ENCODE results near the gene NUP42.

NUP42 gene

GRCh38 chr7:23232966-23233365 lies 51.1 kb downstream of the NUP42 start:
- no peak for DNase-seq (ENCODE audit: low read depth in 2 of 2, low spot score in 1 of 2)

GRCh38 chr7:23234569-23235296 lies 52.9 kb downstream of the NUP42 start:
- no peak for DNase-seq (ENCODE audit: low read depth in 2 of 2, low spot score in 1 of 2)

GRCh38 chr7:23235813-23236221 lies 54.0 kb downstream of the NUP42 start:
- DNase-seq (ENCODE audit: low read depth in 2 of 2, low spot score in 1 of 2) = no peak

- no peak for DNase-seq (ENCODE audit: low read depth in 2 of 2, low spot score in 1 of 2)
Measured at GRCh38 chr7:23237000-23237399, 55.2 kb downstream of the NUP42 start.

GRCh38 chr7:23238983-23239652 lies 57.3 kb downstream of the NUP42 start:
- DNase-seq (ENCODE audit: low read depth in 2 of 2, low spot score in 1 of 2) = no peak

- DNase-seq (ENCODE audit: low read depth in 2 of 2, low spot score in 1 of 2) = no peak
Measured at GRCh38 chr7:23239698-23240097, 57.9 kb downstream of the NUP42 start.

- no peak for DNase-seq (ENCODE audit: low read depth in 2 of 2, low spot score in 1 of 2)
Measured at GRCh38 chr7:23242321-23242720, 60.5 kb downstream of the NUP42 start.

- no peak for DNase-seq (ENCODE audit: low read depth in 2 of 2, low spot score in 1 of 2)
Measured at GRCh38 chr7:23242935-23243334, 61.1 kb downstream of the NUP42 start.

- no peak for DNase-seq (ENCODE audit: low read depth in 2 of 2, low spot score in 1 of 2)
Measured at GRCh38 chr7:23246555-23246954, 64.7 kb downstream of the NUP42 start, which contains the start of gene GPNMB. Gene GPNMB (plus strand): TSS chr7:23246775. CDS start chr7:23246858, 83 bp downstream.

GRCh38 chr7:23247046-23247602 lies 65.3 kb downstream of the NUP42 start:
- DNase-seq (ENCODE audit: low read depth in 2 of 2, low spot score in 1 of 2) = no peak

GRCh38 chr7:23247603-23248335 lies 65.9 kb downstream of the NUP42 start:
- DNase-seq (ENCODE audit: low read depth in 2 of 2, low spot score in 1 of 2) = no peak

GRCh38 chr7:23249486-23249885 lies 67.6 kb downstream of the NUP42 start:
- no peak for DNase-seq (ENCODE audit: low read depth in 2 of 2, low spot score in 1 of 2)

Measured in stimulated activated CD8-positive, alpha-beta memory T cell treated with anti-CD3 and anti-CD28 coated beads, Interleukin-4, amount 100 ng/mL, for 1 hour (primary cell).